CD14-positive monocyte (primary cell): ENCODE results near the gene AP2M1. TPM values are rescaled to one million over a fixed set of nuclear protein-coding genes. Genes with fewer than 3 reads are reported as not detected.

ENCODE experiments used
- DNase-seq, 3 donors: peaks; one replicate each; pipeline ENCODE4 v3.0.0-alpha.2; 2011 to 2022
- H2AFZ ChIP-seq: 2 replicates; pipeline ENCODE4 v1.6.0; 2012; ENCODE audit warnings: mild to moderate bottlenecking, low read depth, low read length, inconsistent platforms; ENCODE audit not compliant: insufficient read depth, poor library complexity, severe bottlenecking
- H3K27ac ChIP-seq, 2 donors: 1 replicate in 1 of 2; 2 replicates in 1 of 2; pipeline ENCODE4 v1.5.1; 2012 to 2013; ENCODE audit warnings: low read length in 2 of 2, control low read depth in 1 of 2, inconsistent platforms in 1 of 2, low read depth in 1 of 2, mild to moderate bottlenecking in 1 of 2
- H3K27me3 ChIP-seq, 2 donors: one replicate each; pipeline versions ENCODE4 v1.6.0 to v1.6.1; 2011 to 2013; ENCODE audit warnings: low read length in 2 of 2; ENCODE audit not compliant: control insufficient read depth in 2 of 2, insufficient read depth in 2 of 2
- H3K36me3 ChIP-seq, 2 donors: replicated peaks in 1 of 2; 1 replicate in 1 of 2; 2 replicates in 1 of 2; pipeline versions ENCODE4 v1.5.1 to v1.6.1; 2012 to 2013; ENCODE audit warnings: low read length in 2 of 2, control low read depth in 1 of 2, inconsistent platforms in 1 of 2, mild to moderate bottlenecking in 1 of 2; ENCODE audit not compliant: insufficient read depth in 2 of 2, control insufficient read depth in 1 of 2
- H3K4me1 ChIP-seq, 2 donors: 1 replicate in 1 of 2; 2 replicates in 1 of 2; pipeline versions ENCODE4 v1.5.1 to v1.6.1; 2012 to 2013; ENCODE audit warnings: low read length in 2 of 2, control low read depth in 1 of 2, inconsistent platforms in 1 of 2, mild to moderate bottlenecking in 1 of 2, moderate library complexity in 1 of 2; ENCODE audit not compliant: insufficient read depth in 2 of 2, control insufficient read depth in 1 of 2
- H3K4me2 ChIP-seq: replicated peaks from 2 replicates; pipeline ENCODE3; 2012; ENCODE audit warnings: low read length, moderate library complexity, mild to moderate bottlenecking; ENCODE audit not compliant: poor library complexity, severe bottlenecking; ENCODE audit errors: extremely low read depth
- H3K4me3 ChIP-seq, 3 experiments: fragments of 200-600 bp in 1 of 3; sonication (generic) in 1 of 3; replicated peaks in 1 of 3; 1 replicate in 2 of 3; 2 replicates in 1 of 3; pipeline ENCODE4 v1.5.1; 2011 to 2013; ENCODE audit warnings: low read length in 3 of 3, mild to moderate bottlenecking in 3 of 3, control low read depth in 2 of 3, low read depth in 2 of 3, inconsistent platforms in 1 of 3, moderate library complexity in 1 of 3
- H3K79me2 ChIP-seq: 2 replicates; pipeline ENCODE4 v1.6.0; 2012; ENCODE audit warnings: mild to moderate bottlenecking, control low read depth, inconsistent platforms, low read length, moderate library complexity; ENCODE audit not compliant: insufficient read depth
- H3K9ac ChIP-seq: 2 replicates; pipeline ENCODE4 v1.6.0; 2017; ENCODE audit warnings: low read length, mild to moderate bottlenecking; ENCODE audit not compliant: insufficient read depth, poor library complexity, severe bottlenecking
- H3K9me3 ChIP-seq, 2 donors: replicated peaks in 1 of 2; 1 replicate in 1 of 2; 2 replicates in 1 of 2; pipeline versions ENCODE4 v1.5.1 to v1.6.1; 2012 to 2013; ENCODE audit warnings: low read length in 2 of 2, control low read depth in 1 of 2; ENCODE audit not compliant: control insufficient read depth in 1 of 2, insufficient read depth in 1 of 2
- H4K20me1 ChIP-seq: 2 replicates; pipeline ENCODE4 v1.6.0; 2012; ENCODE audit warnings: mild to moderate bottlenecking, low read length, control low read depth, moderate library complexity; ENCODE audit not compliant: insufficient read depth
- H3K27ac Mint-ChIP-seq, 7 donors: one replicate each; pipeline ENCODE4 v1.8.0; 2020; ENCODE audit warnings: mild to moderate bottlenecking in 7 of 7, mixed read lengths in 7 of 7, moderate library complexity in 6 of 7, inconsistent platforms in 2 of 7
- H3K27me3 Mint-ChIP-seq, 3 donors: one replicate each; pipeline ENCODE4 v1.8.0; 2021 to 2022; ENCODE audit warnings: low read depth in 3 of 3, mild to moderate bottlenecking in 3 of 3, mixed read lengths in 3 of 3, moderate library complexity in 3 of 3, inconsistent platforms in 1 of 3
- H3K36me3 Mint-ChIP-seq, 2 donors: one replicate each; pipeline ENCODE4 v1.8.0; 2020; ENCODE audit warnings: mixed read lengths in 2 of 2, inconsistent platforms in 1 of 2, mild to moderate bottlenecking in 1 of 2
- H3K4me1 Mint-ChIP-seq: one replicate; pipeline ENCODE4 v1.8.0; 2020; ENCODE audit warnings: mild to moderate bottlenecking, mixed read lengths
- H3K4me3 Mint-ChIP-seq, 2 donors: one replicate each; pipeline ENCODE4 v1.8.0; 2020; ENCODE audit warnings: mild to moderate bottlenecking in 2 of 2, mixed read lengths in 2 of 2, moderate library complexity in 1 of 2
- H3K9me3 Mint-ChIP-seq, 7 donors: one replicate each; pipeline ENCODE4 v1.8.0; 2020 to 2022; ENCODE audit warnings: mixed read lengths in 7 of 7, mild to moderate bottlenecking in 6 of 7, moderate library complexity in 6 of 7, inconsistent platforms in 2 of 7
- CTCF ChIP-seq: fragments of 200-600 bp; IDR thresholded peaks from one replicate; pipeline ENCODE4 v1.8.0; 2022; ENCODE audit warnings: antibody characterized with exemption, mild to moderate bottlenecking
- WGBS: methylation state at CpG from one replicate; pipeline ENCODE4 v1.1.5; 2013; ENCODE audit warnings: missing lambda C conversion rate; ENCODE audit not compliant: insufficient coverage; 5-methylcytosine and 5-hydroxymethylcytosine counted together
- intact Hi-C, 2 donors: fragments of 100-400 bp; cut with micrococcal nuclease; formaldehyde crosslinking; loops; one replicate each; pipeline versions ENCODE4 v1.15.0 to v1.15.1; 2023
- polyA plus RNA-seq, 3 donors: library from polyadenylated mRNA; depleted of rRNA in 1 of 3; unstranded in 2 of 3; stranded (reverse) in 1 of 3; fragments of 300-500 nt in 2 of 3; fragments of >200 nt in 1 of 3; fragmentation: Illumina TruSeq in 2 of 3; gene quantifications; 1 replicate in 2 of 3; 2 replicates in 1 of 3; pipeline ENCODE4 v1.2.3, GENCODE V29; 2012 to 2021

AP2M1 gene
- polyA plus RNA-seq, 3 donors = 283 to 327 (median 295) TPM

- Mint-ChIP-seq H3K36me3 (peaks cover 76 to 96% of the 10 kb centered on the region in 2 donors), H3K27ac (no peak overlapping the region), H3K4me1 (no peaks in the 10 kb centered on the region), H3K9me3 (no peaks in the 10 kb centered on the region), H3K27me3 (peaks cover 0 to 3% (median 0%) of the 10 kb centered on the region in 3 donors), H3K4me3 (no peak overlapping the region)
- Histone ChIP-seq H3K4me3 (no peak overlapping the region), H3K4me1 (no peaks in the 10 kb centered on the region), H3K27ac (no peak overlapping the region), H3K4me2 (no peak overlapping the region), H3K9ac (no peak overlapping the region), H2AFZ (no peak overlapping the region), H3K9me3 (no peaks in the 10 kb centered on the region), H3K79me2 (peaks cover 2% of the 10 kb centered on the region), H3K27me3 (no peaks in the 10 kb centered on the region), H3K36me3 (peaks cover 80 to 94% of the 10 kb centered on the region in 2 donors), H4K20me1 (peaks cover 32% of the 10 kb centered on the region)
- 92% methylated on average over 4 of the region's 6 CpGs for WGBS
- intact Hi-C loops = no loop called here
- TF ChIP-seq CTCF = no peak
- DNase-seq = no peak
Measured at GRCh38 chr3:184166671-184167070, 8.0 kb upstream of the AP2M1 start.

GRCh38 chr3:184167786-184168185 lies 6.9 kb upstream of the AP2M1 start:
- H3K4me2 ChIP-seq = no peak overlapping the region
- H3K4me1 Mint-ChIP-seq = no peaks in the 10 kb centered on the region
- no peak overlapping the region for H3K27ac Mint-ChIP-seq

More at GRCh38 chr3:184167786-184168185, 6.9 kb upstream of the AP2M1 start:
- H4K20me1 ChIP-seq = peaks cover 21% of the 10 kb centered on the region
- DNase-seq = no peak
- no peaks in the 10 kb centered on the region for H3K27me3 ChIP-seq
- H3K4me1 ChIP-seq = no peaks in the 10 kb centered on the region
- H3K9ac ChIP-seq = no peak overlapping the region
- TF ChIP-seq CTCF = no peak
- H3K79me2 ChIP-seq = no peaks in the 10 kb centered on the region
- 99% methylated on average over 7 of the region's 8 CpGs for WGBS
- Mint-ChIP-seq H3K4me3 (no peak overlapping the region), H3K9me3 (no peaks in the 10 kb centered on the region), H3K36me3 (peaks cover 80 to 94% of the 10 kb centered on the region in 2 donors), H3K27me3 (peaks cover 0 to 3% (median 3%) of the 10 kb centered on the region in 3 donors)
- H3K36me3 ChIP-seq = peaks cover 82 to 100% of the 10 kb centered on the region in 2 donors
- intact Hi-C loops = no loop called here
- H2AFZ ChIP-seq = no peak overlapping the region
- H3K27ac ChIP-seq = no peak overlapping the region
- no peak overlapping the region for H3K4me3 ChIP-seq
- no peaks in the 10 kb centered on the region for H3K9me3 ChIP-seq
